Colon (tissue), 2 donors: ENCODE measurements around the gene USE1.
A peak's percentile ranks its signal among the peaks of the same experiment; 100 is the strongest.

Experiments used
- FAIRE-seq: peaks from 2 replicates; lab custom pipeline; 2012; peaks lifted over from hg19 to GRCh38; lab: Jason Lieb, UNC
- donor health status: control.
- donor health status: control.

Gene USE1

DNA sequence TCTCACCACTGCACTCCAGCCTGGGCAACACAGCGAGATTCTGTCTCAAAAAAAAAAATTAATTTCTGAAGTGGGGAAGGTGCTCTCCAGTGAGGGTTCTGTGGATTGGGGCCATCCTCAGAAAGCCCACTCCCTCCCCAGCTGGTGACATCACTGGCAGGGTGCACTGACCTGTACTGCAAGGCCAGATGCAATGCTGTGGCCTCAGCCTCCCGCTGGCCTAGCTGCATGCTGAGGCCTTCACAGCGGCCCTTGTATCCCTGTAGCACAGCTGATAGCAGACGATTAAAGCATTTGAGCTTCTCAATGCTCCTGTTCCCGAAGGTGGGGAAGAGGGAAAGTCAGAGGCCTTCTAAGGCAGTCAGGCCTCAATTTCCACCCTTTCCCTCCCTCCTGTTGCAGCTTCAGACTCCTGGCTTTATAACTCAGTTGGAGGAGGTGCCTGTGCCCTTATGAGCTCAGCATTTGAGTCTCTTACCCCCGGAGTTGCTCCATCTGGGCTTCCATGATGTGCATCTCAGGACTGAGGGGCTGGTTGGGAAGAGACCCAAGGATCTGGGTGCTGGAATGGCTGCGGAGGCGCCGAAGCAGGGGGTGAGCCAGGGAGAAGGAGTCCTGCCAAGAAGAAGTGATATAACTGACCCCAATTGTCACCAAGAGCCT is 44.1 kb downstream of the USE1 start:
- no peak for FAIRE-seq

- no peak for FAIRE-seq
Measured at GRCh38 chr19:17259934-17260333, 44.8 kb downstream of the USE1 start.

DNA sequence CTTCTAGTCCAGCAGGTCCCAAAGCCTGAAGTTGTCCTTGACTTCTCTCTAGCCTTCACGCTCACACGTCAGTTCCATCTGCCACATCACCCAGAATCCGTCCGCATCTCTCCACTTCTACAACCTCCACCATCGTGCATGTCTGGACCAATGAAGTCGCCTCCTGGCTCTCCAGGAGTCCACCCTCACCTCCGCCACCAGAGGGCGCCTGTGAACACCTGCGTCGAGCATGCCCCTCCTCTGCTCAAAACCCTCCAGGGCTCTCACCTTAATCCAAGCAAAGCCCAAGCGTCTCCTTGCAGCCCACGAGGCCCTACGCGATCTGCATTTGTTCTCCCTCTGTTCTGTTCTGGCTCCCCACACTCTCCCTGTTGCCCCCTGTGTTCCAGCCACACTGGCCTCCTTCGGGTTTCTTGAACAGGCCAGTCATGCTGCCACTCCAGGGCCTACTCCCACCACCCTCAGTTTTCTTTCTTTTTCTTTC is 45.7 kb downstream of the USE1 start:
- no peak for FAIRE-seq

- FAIRE-seq = no peak
Measured at GRCh38 chr19:17262557-17262956, 47.4 kb downstream of the USE1 start.

GRCh38 chr19:17263712-17264640 is 48.8 kb downstream of the USE1 start:
- FAIRE-seq = no peak

- no peak for FAIRE-seq
Measured at GRCh38 chr19:17264641-17264979, 49.5 kb downstream of the USE1 start, which contains the start of gene USHBP1. TSS of gene USHBP1 (minus strand) at chr19:17264745. CDS start at chr19:17264299, 446 bp downstream.

DNA sequence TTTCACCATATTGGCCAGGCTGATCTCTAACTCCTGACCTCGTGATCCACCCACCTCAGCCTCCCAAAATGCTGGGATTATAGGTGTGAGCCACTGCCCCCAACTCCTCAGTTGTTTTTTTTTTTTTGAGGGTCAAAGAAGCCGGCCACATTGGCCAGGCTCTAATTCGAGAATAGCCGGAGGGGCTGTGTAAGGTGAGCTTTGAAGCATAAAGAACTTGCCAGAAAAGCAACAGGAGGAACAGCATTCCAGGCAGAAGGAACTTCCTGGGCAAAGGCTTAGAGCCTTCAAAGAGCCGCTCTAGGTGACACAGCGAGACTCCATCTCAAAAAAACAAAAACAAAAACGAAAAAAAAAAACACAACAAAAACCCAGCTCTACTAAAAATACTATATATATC is 50.9 kb downstream of the USE1 start:
- no peak for FAIRE-seq

GRCh38 chr19:17266589-17266974 is 51.4 kb downstream of the USE1 start:
- FAIRE-seq = no peak

DNA sequence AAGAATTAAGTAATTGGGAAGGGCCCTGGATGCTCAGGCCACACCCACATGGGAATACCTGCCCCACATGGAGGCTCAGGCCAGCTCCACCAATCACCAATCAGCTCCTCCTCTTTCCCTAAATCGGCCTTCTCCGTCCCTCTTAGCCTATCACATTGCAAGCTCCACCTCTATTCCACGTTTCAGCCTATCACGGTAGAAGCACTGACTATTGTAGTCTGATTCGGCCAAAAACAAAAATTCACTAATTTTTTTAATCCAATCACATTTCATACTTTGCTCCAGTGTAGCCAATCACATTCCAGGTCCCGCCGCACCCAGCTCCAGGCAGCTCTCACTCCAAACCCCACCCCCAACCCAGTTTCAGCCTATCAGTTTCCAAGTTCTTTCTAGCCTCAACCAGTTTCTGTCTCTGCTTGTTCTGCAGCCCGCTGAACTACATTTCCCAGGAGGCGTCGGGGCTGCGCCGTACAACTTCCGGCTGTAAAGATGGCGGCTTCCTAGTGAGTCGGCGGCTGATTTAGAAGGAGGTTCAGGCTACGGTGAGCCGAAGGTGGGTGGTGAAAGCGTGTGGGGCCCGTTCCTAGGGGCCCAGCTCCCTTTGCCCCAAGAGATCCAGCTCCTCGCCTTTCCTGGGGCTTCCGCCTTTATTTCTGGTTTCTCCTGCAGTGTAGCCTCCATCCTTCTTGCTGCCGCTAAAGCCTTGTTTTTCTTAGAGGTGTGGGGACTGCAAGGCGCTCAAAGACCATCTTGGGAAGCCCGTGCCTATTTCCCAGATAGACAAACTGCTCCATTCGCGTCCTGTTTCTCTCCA is 52.0 kb downstream of the USE1 start, which contains the start of gene BABAM1:
TSS of gene BABAM1 (plus strand) at position 469 of the 814 bp plus-strand sequence. CDS start 1,364 bp downstream, outside the sequence.
- peak; percentile 97 for FAIRE-seq

- no peak for FAIRE-seq
Measured at GRCh38 chr19:17268754-17269153, 53.6 kb downstream of the USE1 start.
